H1 (cell line): Measurements from ENCODE around the gene DAB2IP. TPM values are rescaled to one million over a fixed set of nuclear protein-coding genes. Genes with fewer than 3 reads are reported as not detected.
A peak's percentile ranks its signal among the peaks of the same experiment; 100 is the strongest.

Experiments
- CTCF ChIA-PET: fragments of 300-600 bp; sonication (Branson Sonifier 250); formaldehyde crosslinking; loops from one replicate; lab custom pipeline; 2021; ENCODE audit not compliant: partially characterized antibody; lab: Charles Lee
- POLR2A ChIA-PET: fragments of 300-600 bp; sonication (Branson Sonifier 250); formaldehyde crosslinking; loops from one replicate; lab custom pipeline; 2021; ENCODE audit warnings: inconsistent platforms; ENCODE audit not compliant: partially characterized antibody; lab: Charles Lee
- DNase-seq, 2 experiments: peaks; one replicate each; pipeline versions ENCODE4 v3.0.0 to v3.0.0-alpha.2; 2010 to 2022; ENCODE audit warnings: low spot score in 2 of 2, low read depth in 1 of 2, mixed read lengths in 1 of 2
- FAIRE-seq: peaks from 2 replicates; lab custom pipeline; 2011; peaks lifted over from hg19 to GRCh38; lab: Jason Lieb, UNC
- H2AFZ ChIP-seq: 2 replicates; pipeline ENCODE4 v1.8.1; 2012; ENCODE audit warnings: low read length, inconsistent platforms
- H2AK5ac ChIP-seq: 2 replicates; pipeline ENCODE4 v1.6.1; 2013; ENCODE audit warnings: low read depth, low read length
- H2BK120ac ChIP-seq: replicated peaks from 2 replicates; pipeline ENCODE3; 2013; ENCODE audit warnings: low read depth, low read length, inconsistent platforms
- H2BK12ac ChIP-seq: 2 replicates; pipeline ENCODE4 v1.6.1; 2013; ENCODE audit warnings: low read depth, low read length
- H2BK15ac ChIP-seq: 2 replicates; pipeline ENCODE4 v1.6.1; 2013; ENCODE audit warnings: low read length
- H2BK20ac ChIP-seq: 2 replicates; pipeline ENCODE4 v1.6.1; 2013; ENCODE audit warnings: low read length
- H2BK5ac ChIP-seq: 2 replicates; pipeline ENCODE4 v1.6.1; 2013; ENCODE audit warnings: low read depth, low read length
- H3K14ac ChIP-seq: 2 replicates; pipeline ENCODE4 v1.6.1; 2013; ENCODE audit warnings: inconsistent platforms; ENCODE audit not compliant: insufficient read length
- H3K18ac ChIP-seq: 2 replicates; pipeline ENCODE4 v1.6.1; 2013; ENCODE audit warnings: low read length; ENCODE audit errors: extremely low read depth
- H3K23ac ChIP-seq: 2 replicates; pipeline ENCODE4 v1.6.1; 2013; ENCODE audit warnings: inconsistent platforms; ENCODE audit not compliant: insufficient read length
- H3K23me2 ChIP-seq: 2 replicates; pipeline ENCODE4 v1.6.1; 2013; ENCODE audit warnings: low read depth, low read length
- H3K27ac ChIP-seq: 2 replicates; pipeline ENCODE4 v1.6.1; 2011; ENCODE audit warnings: low read depth, low read length, inconsistent platforms
- H3K27me3 ChIP-seq, 4 experiments: replicated peaks in 1 of 4; 1 replicate in 1 of 4; 2 replicates in 3 of 4; pipeline versions ENCODE4 v1.6.1 to v1.8.1; 2011 to 2013; ENCODE audit warnings: low read length in 3 of 4, mild to moderate bottlenecking in 3 of 4, inconsistent platforms in 2 of 4, mixed read lengths in 2 of 4, moderate library complexity in 1 of 4; ENCODE audit not compliant: control insufficient read depth in 3 of 4, insufficient read depth in 3 of 4; ENCODE audit errors: extremely low read depth in 1 of 4
- H3K36me3 ChIP-seq, 4 experiments: 2 replicates each; pipeline versions ENCODE4 v1.6.1 to v1.8.1; 2011 to 2013; ENCODE audit warnings: mild to moderate bottlenecking in 4 of 4, low read length in 3 of 4, moderate library complexity in 2 of 4, control low read depth in 1 of 4, inconsistent platforms in 1 of 4; ENCODE audit not compliant: insufficient read depth in 4 of 4, control insufficient read depth in 2 of 4
- H3K4ac ChIP-seq: replicated peaks from 2 replicates; pipeline ENCODE3; 2013; ENCODE audit warnings: low read length, low read depth, mixed read lengths, inconsistent platforms; ENCODE audit not compliant: insufficient read length
- H3K4me1 ChIP-seq, 4 experiments: replicated peaks in 1 of 4; 1 replicate in 1 of 4; 2 replicates in 3 of 4; pipeline versions ENCODE4 v1.6.1 to v1.8.1; 2011 to 2013; ENCODE audit warnings: low read length in 3 of 4, inconsistent platforms in 2 of 4, mixed read lengths in 1 of 4; ENCODE audit not compliant: insufficient read depth in 4 of 4, control insufficient read depth in 3 of 4
- H3K4me2 ChIP-seq, 2 experiments: 2 replicates each; pipeline versions ENCODE4 v1.6.1 to v1.8.1; 2011 to 2013; ENCODE audit warnings: low read depth in 2 of 2, low read length in 2 of 2, control low read depth in 1 of 2, inconsistent platforms in 1 of 2, mild to moderate bottlenecking in 1 of 2; ENCODE audit not compliant: insufficient read depth in 1 of 2
- H3K4me3 ChIP-seq, 4 experiments: fragments of 200-600, 300-600 bp in 1 of 4; sonication (generic), shearing (Covaris generic), sonication (Bioruptor Twin) in 1 of 4; 2 replicates each; pipeline versions ENCODE4 v1.5.1 to v1.8.1; 2011 to 2016; ENCODE audit warnings: low read length in 4 of 4, low read depth in 3 of 4, control low read depth in 2 of 4, inconsistent platforms in 2 of 4, mild to moderate bottlenecking in 2 of 4, mixed read lengths in 1 of 4, moderate library complexity in 1 of 4; ENCODE audit not compliant: insufficient read depth in 2 of 4; ENCODE audit errors: extremely low read depth in 1 of 4
- H3K56ac ChIP-seq: replicated peaks from 2 replicates; pipeline ENCODE3; 2013; ENCODE audit warnings: low read depth, mild to moderate bottlenecking, mixed read lengths, low read length, inconsistent platforms; ENCODE audit not compliant: insufficient read length
- H3K79me1 ChIP-seq: 2 replicates; pipeline ENCODE4 v1.6.1; 2013; ENCODE audit warnings: low read depth, low read length, control low read depth
- H3K79me2 ChIP-seq, 2 experiments: 2 replicates each; pipeline versions ENCODE4 v1.6.1 to v1.8.1; 2012 to 2013; ENCODE audit warnings: low read length in 2 of 2, mild to moderate bottlenecking in 2 of 2, inconsistent platforms in 1 of 2; ENCODE audit not compliant: insufficient read depth in 2 of 2, control insufficient read depth in 1 of 2
- H3K9ac ChIP-seq, 4 experiments: replicated peaks in 1 of 4; 1 replicate in 1 of 4; 2 replicates in 3 of 4; pipeline versions ENCODE4 v1.6.1 to v1.8.1; 2011 to 2013; ENCODE audit warnings: low read depth in 3 of 4, low read length in 3 of 4, control low read depth in 2 of 4, mild to moderate bottlenecking in 2 of 4, moderate library complexity in 2 of 4, inconsistent platforms in 1 of 4; ENCODE audit errors: extremely low read depth in 1 of 4
- H3K9me3 ChIP-seq, 2 experiments: 2 replicates each; pipeline versions ENCODE4 v1.6.1 to v1.8.1; 2012 to 2013; ENCODE audit warnings: mild to moderate bottlenecking in 2 of 2, moderate library complexity in 2 of 2, control low read depth in 1 of 2, inconsistent platforms in 1 of 2, low read depth in 1 of 2, low read length in 1 of 2, mixed read lengths in 1 of 2; ENCODE audit not compliant: insufficient read depth in 2 of 2
- H4K20me1 ChIP-seq, 2 experiments: replicated peaks in 1 of 2; 2 replicates each; pipeline versions ENCODE3 to v1.8.1; 2011 to 2013; ENCODE audit warnings: inconsistent platforms in 2 of 2, low read length in 2 of 2, mild to moderate bottlenecking in 1 of 2; ENCODE audit not compliant: insufficient read depth in 2 of 2, control insufficient read depth in 1 of 2
- H4K5ac ChIP-seq: 2 replicates; pipeline ENCODE4 v1.6.1; 2013; ENCODE audit warnings: low read length, low read depth, mixed read lengths, inconsistent platforms; ENCODE audit not compliant: insufficient read length
- H4K8ac ChIP-seq: 2 replicates; pipeline ENCODE4 v1.8.0; 2013; ENCODE audit warnings: mild to moderate bottlenecking, moderate library complexity, low read length, inconsistent platforms; ENCODE audit not compliant: insufficient read depth; ENCODE audit errors: extremely low read depth
- H4K91ac ChIP-seq: replicated peaks from 2 replicates; pipeline ENCODE3; 2013; ENCODE audit warnings: low read length, mixed read lengths, inconsistent platforms; ENCODE audit not compliant: insufficient read length
- ASH2L ChIP-seq: fragments of 200-600, 300-600 bp; sonication (generic); IDR thresholded peaks from one replicate; pipeline ENCODE4 v1.7.1; 2017; ENCODE audit warnings: low read length
- BCL11A ChIP-seq, 2 experiments: IDR thresholded peaks; one replicate each; pipeline ENCODE4 v1.6.1; 2011; ENCODE audit warnings: low read depth in 2 of 2, low read length in 2 of 2, mild to moderate bottlenecking in 2 of 2
- CREB1 ChIP-seq: IDR thresholded peaks from 2 replicates; pipeline ENCODE4 v1.6.1; 2012; ENCODE audit warnings: inconsistent platforms
- EGR1 ChIP-seq: IDR thresholded peaks from 2 replicates; pipeline ENCODE4 v1.6.1; 2011; ENCODE audit warnings: low read depth, low read length, borderline replicate concordance
- HDAC2 ChIP-seq, 2 experiments: fragments of 300-600 bp in 1 of 2; sonication (generic) in 1 of 2; IDR thresholded peaks; 2 replicates each; pipeline ENCODE4 v1.6.1; 2011 to 2012; ENCODE audit warnings: low read depth in 2 of 2, low read length in 2 of 2, mild to moderate bottlenecking in 2 of 2, moderate library complexity in 2 of 2, borderline replicate concordance in 1 of 2, inconsistent platforms in 1 of 2
- HDAC6 ChIP-seq: IDR thresholded peaks from one replicate; pipeline ENCODE4 v1.7.1; 2012; ENCODE audit warnings: low read depth, mild to moderate bottlenecking, inconsistent platforms, low read length, moderate library complexity
- MAX ChIP-seq: IDR thresholded peaks from 2 replicates; pipeline ENCODE4 v1.6.1; 2012; ENCODE audit warnings: inconsistent platforms
- POLR2AphosphoS5 ChIP-seq: IDR thresholded peaks from 2 replicates; pipeline ENCODE4 v1.6.1; 2011; ENCODE audit warnings: low read depth, low read length
- SIN3A ChIP-seq, 2 experiments: IDR thresholded peaks in 1 of 2; conservative IDR thresholded peaks in 1 of 2; 2 replicates each; pipeline ENCODE4 v1.6.1; 2011 to 2012; ENCODE audit warnings: low read length in 2 of 2, improper control_type of control experiment in 1 of 2, low read depth in 1 of 2, mild to moderate bottlenecking in 1 of 2
- SUZ12 ChIP-seq: fragments of 200-600 bp; sonication (generic); IDR thresholded peaks from 2 replicates; pipeline ENCODE4 v1.6.1; 2012; ENCODE audit warnings: mild to moderate bottlenecking, inconsistent platforms, low read length, moderate library complexity, mixed read lengths
- TBP ChIP-seq: IDR thresholded peaks from 2 replicates; pipeline ENCODE4 v1.6.1; 2011; ENCODE audit warnings: low read depth, low read length, improper control_type of control experiment
- WGBS, 2 experiments: shearing (Covaris generic) in 1 of 2; methylation state at CpG; one replicate each; pipeline versions ENCODE4 v1.1.6 to v1.1.7; 2013 to 2015; ENCODE audit warnings: low lambda C conversion rate in 2 of 2, mixed read lengths in 2 of 2, inconsistent platforms in 1 of 2, low coverage in 1 of 2, missing lambda C conversion rate in 1 of 2; ENCODE audit not compliant: insufficient replicate concordance in 2 of 2, insufficient coverage in 1 of 2, insufficient read length in 1 of 2; ENCODE audit errors: extremely low coverage in 1 of 2, missing lambda C conversion rate in 1 of 2; 5-methylcytosine and 5-hydroxymethylcytosine counted together
- polyA plus RNA-seq, 7 experiments: library from polyadenylated mRNA; depleted of rRNA in 3 of 7; stranded (reverse) in 5 of 7; unstranded in 2 of 7; fragments of >200 nt in 5 of 7; fragments of 200-250 nt in 2 of 7; gene quantifications; 1 replicate in 5 of 7; 2 replicates in 1 of 7; 4 replicates in 1 of 7; pipeline versions ENCODE4 v1.2.1 to v1.2.3, GENCODE V29; 2011 to 2013; ENCODE audit warnings: missing spikeins in 2 of 7, mixed read lengths in 2 of 7
- total RNA-seq: library from RNA; stranded (reverse); fragmentation: NEBNext Ultra II Directional; extraction: Animal tissue kit (Norgen Biotek cat#: 25700); gene quantifications from 2 replicates; pipeline ENCODE4 v1.2.1, GENCODE V29; 2021
- TF ChIP-seq, protein P1 (sequence below): IDR thresholded peaks from 2 replicates; pipeline ENCODE4 v1.6.1; 2011; ENCODE audit warnings: low read depth, mild to moderate bottlenecking, low read length; ENCODE audit not compliant: insufficient read depth

Gene DAB2IP
- total and polyA plus RNA-seq, 2 of the 8 experiments (the other 6 are each of a cell fraction or from before 2014, with no cell fraction given) = 19.7 to 39.5 TPM

DNA sequence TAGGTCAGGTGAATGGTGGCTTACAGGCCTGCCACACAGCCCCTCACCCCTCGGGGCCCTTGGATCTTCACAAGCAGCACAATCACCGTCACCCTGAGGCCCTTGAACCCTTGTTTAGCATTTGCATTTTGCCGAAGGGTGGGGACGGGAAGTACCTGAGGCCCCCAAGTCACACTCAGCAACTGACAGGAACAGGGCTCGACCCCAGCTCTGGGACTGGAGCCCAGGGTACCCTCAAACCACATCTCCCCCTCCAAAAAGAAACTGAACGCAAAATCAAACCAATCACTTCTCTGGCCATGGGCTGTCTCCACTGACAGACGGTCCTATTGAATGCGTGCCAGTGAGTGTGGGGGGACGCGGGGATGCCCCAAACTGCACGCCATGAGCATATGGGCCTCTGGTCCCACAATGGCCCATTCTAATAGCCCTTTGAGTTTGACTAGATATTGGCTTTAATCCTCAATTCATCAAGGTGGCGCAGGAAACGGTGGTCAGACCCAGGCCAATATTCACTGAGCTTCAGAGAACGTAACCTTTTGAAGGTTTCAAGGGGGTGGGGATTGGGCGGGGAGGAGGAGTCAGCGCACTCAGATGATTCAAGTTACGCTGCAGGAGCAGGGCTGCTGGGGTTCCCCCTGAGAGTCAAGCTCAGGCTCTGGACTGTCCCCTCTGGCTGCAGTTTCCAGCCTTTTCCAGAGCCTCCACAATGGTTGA is 176.0 kb downstream of the DAB2IP start:
- no peak overlapping the region for H3K9ac ChIP-seq
- no peak overlapping the region for H2BK20ac ChIP-seq
- H2BK15ac ChIP-seq = no peak overlapping the region
- H3K9me3 ChIP-seq = no peaks in the 10 kb centered on the region
- H4K8ac ChIP-seq = peak overlapping the region; percentile 45; the same call in 1 of the 2 replicates
- H3K23ac ChIP-seq = no peak overlapping the region
- H2BK120ac ChIP-seq = no peak overlapping the region
- H3K27ac ChIP-seq = no peak overlapping the region
- H3K4me1 ChIP-seq = no peaks in the 10 kb centered on the region; a peak in 1 of 7 replicates
- no peak overlapping the region for H2BK12ac ChIP-seq
- H2AFZ ChIP-seq = no peak overlapping the region
- no peak overlapping the region for H4K91ac ChIP-seq
- H3K18ac ChIP-seq = no peak overlapping the region
- CTCF ChIA-PET = interaction anchor here (0.6 to 0.9 kb wide), 3 partner anchors 27 to 76 kb away, joined by 3 read pairs; no protein-coding TSS in a partner anchor
- H3K79me1 ChIP-seq = no peaks in the 10 kb centered on the region
- no peaks in the 10 kb centered on the region for H3K27me3 ChIP-seq
- DNase-seq (peak in 1 of 2 experiments; percentile 46), FAIRE-seq (no peak)
- H3K14ac ChIP-seq = no peak overlapping the region
- H3K79me2 ChIP-seq = no peaks in the 10 kb centered on the region
- 86% methylated on average over 17 of the region's 17 CpGs; no CpG with 5 or more reads in 1 of the 2 experiments for WGBS, 2 experiments
- H3K4ac ChIP-seq = no peak overlapping the region
- H3K4me2 ChIP-seq = no peak overlapping the region
- no peak overlapping the region for H4K5ac ChIP-seq
- H3K4me3 ChIP-seq = no peak overlapping the region
- no peak overlapping the region for H3K56ac ChIP-seq
- H2AK5ac ChIP-seq = no peak overlapping the region
- H3K23me2 ChIP-seq = no peaks in the 10 kb centered on the region
- H3K36me3 ChIP-seq = no peaks in the 10 kb centered on the region
- no peaks in the 10 kb centered on the region for H4K20me1 ChIP-seq
- POLR2A ChIA-PET = interaction anchor here (0.6 to 1.3 kb wide), 2 partner anchors 9 to 44 kb away, joined by 3 to 4 read pairs; no protein-coding TSS in a partner anchor
- H2BK5ac ChIP-seq = no peak overlapping the region; the same call in 1 of the 2 replicates
- no peak for TF ChIP-seq SIN3A (conservative IDR thresholded peaks at IDR 0.05 in 1 of 2, IDR thresholded peaks at IDR 0.05 in 1 of 2; ENCODE audit: low read depth in 1 of 2, low read length in 2 of 2)
- TF ChIP-seq HDAC6 = no peak
- no peak for TF ChIP-seq SUZ12
- no peak for TF ChIP-seq POLR2AphosphoS5
- no peak for TF ChIP-seq EGR1
- TF ChIP-seq, protein P1, sequence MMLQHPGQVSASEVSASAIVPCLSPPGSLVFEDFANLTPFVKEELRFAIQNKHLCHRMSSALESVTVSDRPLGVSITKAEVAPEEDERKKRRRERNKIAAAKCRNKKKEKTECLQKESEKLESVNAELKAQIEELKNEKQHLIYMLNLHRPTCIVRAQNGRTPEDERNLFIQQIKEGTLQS = no peak
- TF ChIP-seq TBP = no peak
- no peak for TF ChIP-seq MAX
- TF ChIP-seq HDAC2 (IDR thresholded peaks at IDR 0.05; ENCODE audit: borderline replicate concordance in 1 of 2, low read depth in 2 of 2, low read length in 2 of 2) = no peak
- TF ChIP-seq BCL11A (IDR thresholded peaks at IDR 0.05; ENCODE audit: low read depth in 2 of 2, low read length in 2 of 2) = no peak
- no peak for TF ChIP-seq CREB1
- no peak for TF ChIP-seq ASH2L
